HG03108 (cell line): ENCODE data around the gene ASTN2.
"Not testable (repeated sequence)": the region's sequence is repeated elsewhere in the genome, so short reads cannot be mapped to it uniquely, and the experiment has no call there.

Source experiments
- ATAC-seq: cut with Tn5 transposase; IDR thresholded peaks from one replicate; pipeline ENCODE4 v1.9.1; 2021; ENCODE audit warnings: moderate library complexity; ENCODE audit not compliant: unreplicated experiment

The ASTN2 gene

DNA sequence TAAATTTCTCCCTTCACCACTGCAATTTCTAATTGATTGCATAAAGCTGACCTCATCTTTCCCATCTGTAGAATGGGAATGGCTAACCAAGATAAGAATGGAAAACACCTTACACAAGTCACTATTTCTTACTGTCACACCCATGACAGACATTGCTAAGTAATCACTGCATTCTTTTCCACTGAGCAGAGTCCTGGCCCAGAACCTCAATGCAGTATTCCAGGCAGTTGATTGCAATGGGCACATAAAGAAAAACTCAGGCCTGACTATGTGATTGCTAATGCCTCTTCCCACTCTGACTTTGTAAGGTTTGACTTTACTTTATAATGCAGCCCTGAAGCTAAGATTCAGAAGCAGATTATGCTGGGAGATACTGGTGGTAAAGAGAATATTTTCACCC, 698.4 kb downstream of the ASTN2 start:
- no peak for ATAC-seq

DNA sequence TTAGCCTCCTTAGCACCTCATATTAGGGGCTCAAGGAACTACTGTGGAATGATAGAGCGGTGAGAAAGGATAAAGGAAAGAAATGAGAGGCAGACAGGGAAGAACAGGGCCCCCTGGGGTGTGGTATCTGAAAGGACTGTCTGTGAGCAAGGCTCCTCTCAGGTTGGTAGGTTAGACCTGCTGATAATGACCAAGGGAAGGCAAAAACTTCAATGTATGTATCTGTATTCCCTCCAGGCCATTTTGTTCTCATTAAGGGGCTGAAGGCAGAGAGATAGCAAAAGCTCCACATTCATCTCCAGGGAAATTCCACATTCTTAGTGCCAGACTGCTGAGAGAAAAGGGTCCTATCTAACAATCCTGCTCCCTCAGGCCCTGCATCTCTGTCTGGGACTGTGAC, 699.1 kb downstream of the ASTN2 start:
- ATAC-seq, result no peak

DNA sequence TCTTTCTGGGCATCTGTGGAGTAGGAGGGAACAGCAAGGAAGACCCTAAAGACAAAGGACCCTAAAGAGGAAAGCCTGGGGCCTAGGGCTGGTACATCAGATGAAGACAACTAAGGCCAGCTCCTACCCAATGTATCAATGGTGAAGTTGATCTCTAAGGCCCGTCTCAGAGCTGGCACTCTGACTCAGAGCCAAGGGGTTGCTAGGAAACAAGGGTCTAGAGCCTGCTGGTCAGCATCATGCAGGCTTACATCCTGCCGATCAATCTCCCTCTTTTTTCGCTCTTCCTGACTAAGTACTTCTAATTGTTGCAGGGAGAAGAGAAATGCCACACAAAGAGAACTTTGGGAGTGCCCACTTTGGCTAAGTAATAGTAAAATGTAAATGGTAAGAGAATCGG, 701.6 kb downstream of the ASTN2 start:
- ATAC-seq, result no peak

DNA sequence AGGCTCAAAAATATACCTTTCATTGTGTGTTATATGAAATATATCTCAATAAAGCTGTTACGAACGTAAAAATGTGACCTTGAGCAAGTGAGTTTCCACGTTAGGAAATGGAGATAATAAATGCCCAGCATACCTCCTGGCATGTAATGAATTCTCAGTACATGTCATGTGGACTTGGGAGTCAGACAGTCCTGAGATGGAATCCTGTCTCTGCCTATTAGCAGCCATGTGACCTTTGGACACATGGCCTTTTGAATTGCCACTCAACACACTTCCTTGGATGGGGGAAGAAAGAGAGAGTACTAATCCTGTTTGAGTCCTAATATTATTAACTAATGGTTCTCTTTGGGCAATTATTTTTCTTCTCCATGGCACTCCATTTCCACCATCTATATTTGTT, 702.1 kb downstream of the ASTN2 start:
- no peak for ATAC-seq

DNA sequence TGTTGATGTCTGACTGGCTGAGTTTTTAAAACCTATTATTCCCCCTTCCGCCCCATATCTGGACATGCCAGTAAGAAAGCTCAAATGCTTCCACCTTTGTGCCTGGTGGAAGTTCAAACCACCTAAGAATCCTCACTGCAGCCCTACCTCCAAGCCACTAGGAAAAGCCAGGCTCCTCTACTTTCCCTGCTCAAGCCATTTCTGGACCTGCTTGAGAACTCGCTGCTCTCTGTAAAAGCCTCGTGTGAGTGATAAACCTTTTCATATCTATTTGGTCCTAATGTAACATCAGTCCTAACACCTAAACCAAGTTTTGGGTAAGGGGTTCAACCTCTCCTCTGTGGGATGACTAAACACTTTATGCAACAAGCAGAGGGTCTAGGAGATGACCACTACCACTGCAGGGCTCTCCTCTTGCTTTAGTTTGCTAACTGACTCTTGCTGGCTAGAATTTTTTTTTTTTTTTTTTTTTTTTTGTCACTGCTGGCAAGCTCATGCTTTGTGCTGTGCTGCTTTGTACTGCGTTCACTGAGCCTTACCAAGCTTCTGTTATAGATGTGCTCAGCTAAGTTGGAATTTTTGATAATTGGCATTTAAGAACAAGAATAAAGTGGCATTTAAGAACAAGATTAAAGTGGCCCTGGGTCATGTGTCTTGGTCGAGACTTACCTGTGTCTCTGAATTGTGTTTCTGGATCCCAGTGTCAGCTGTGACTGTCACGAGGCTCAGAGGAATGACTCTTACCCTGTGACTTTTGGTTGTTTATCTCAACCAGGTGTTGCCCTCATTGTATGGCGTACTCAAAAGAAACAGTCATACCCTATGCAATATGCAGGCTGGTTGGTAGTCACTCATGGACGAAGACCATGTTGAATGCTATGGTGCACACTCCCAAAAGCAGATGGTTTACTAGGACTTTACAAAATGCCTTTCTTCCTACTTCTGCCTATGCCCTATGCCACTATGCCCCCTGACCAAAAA, 708.3 kb downstream of the ASTN2 start:
- no peak for ATAC-seq

DNA sequence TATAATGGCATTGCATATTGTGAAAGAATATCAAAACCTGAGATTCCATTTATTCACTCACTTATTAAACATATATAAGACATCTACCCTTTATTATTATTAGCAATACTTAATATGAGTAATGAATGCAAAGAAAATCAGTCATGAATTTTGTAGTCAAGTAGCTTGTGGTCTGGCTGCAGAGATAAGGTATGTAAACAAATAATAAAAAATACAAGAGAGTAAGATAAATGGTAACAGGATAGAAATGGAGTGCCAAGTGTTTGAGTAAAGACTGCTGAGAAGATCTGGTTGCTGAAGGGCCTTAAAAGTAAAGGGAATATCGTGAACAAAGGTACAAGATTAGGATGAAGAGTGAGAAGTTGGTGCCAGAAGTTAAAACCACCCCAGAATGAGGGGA, 709.3 kb downstream of the ASTN2 start:
- ATAC-seq, result no peak

DNA sequence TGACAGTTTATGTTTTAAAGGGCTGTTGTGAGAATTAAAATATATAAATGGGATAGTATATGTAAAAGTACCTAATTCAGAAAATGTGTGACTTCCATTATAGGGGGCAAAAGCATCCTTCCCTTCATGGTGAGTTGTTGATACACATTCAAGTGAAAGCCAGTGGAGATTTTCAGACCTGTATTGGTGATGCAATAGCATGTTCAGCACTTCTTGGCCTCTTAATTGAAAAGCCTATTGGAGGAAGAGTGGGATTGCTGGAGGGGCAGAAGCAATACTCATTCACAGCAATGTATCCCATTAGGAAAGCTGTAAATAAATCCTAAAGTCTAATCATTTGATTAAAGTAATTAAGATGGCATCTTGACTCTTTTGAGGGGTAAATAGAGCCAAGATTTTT, 710.4 kb downstream of the ASTN2 start:
- no peak for ATAC-seq

DNA sequence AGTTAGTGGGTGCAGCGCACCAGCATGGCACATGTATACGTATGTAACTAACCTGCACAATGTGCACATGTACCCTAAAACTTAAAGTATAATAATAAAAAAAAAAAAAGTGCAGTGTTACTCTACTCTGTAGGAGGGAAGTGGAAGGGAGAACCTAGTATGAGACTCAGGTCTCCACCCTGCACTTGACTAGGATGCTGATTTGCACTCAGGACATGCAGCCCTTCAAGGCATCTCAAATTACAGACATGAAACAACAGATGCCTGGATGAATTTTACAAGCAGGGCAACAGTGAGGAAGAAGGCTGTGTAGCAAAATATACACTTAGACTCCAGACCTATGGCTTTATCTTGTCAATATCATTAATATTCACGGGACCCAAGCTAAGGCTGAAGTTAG, 711.2 kb downstream of the ASTN2 start:
- ATAC-seq, result no peak

DNA sequence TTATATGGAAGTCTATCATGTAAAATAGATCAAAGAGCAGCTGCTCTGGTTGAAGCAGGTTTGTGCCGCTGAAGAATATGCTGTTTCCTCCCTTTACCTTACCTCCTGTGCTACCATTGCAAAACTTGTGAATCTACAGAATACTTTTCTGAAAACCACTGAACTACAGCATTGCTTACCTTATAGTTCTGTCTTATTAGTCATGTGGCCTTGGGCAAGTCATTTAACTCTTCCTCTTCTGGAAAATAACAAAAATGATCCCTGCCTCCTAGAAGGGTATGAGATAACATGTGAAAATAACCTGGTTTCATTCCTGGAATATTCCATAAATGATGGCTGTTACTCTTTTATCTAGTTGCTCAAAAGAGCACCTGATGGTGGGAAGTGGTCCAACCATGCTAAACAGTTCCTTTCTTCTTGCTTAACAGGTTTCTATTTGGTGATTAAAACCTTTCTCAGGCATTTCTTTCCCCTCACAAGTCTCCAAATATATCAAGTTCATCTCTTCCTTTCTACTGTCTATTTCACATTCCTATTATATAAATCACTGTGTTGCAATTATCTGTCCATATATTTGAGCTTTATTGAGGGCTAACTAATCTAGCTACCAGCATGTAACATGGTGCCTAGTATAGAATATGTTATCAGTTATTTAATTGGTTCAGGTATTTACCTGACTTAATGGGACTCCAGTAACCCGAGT, 712.8 kb downstream of the ASTN2 start:
- ATAC-seq, result no peak

DNA sequence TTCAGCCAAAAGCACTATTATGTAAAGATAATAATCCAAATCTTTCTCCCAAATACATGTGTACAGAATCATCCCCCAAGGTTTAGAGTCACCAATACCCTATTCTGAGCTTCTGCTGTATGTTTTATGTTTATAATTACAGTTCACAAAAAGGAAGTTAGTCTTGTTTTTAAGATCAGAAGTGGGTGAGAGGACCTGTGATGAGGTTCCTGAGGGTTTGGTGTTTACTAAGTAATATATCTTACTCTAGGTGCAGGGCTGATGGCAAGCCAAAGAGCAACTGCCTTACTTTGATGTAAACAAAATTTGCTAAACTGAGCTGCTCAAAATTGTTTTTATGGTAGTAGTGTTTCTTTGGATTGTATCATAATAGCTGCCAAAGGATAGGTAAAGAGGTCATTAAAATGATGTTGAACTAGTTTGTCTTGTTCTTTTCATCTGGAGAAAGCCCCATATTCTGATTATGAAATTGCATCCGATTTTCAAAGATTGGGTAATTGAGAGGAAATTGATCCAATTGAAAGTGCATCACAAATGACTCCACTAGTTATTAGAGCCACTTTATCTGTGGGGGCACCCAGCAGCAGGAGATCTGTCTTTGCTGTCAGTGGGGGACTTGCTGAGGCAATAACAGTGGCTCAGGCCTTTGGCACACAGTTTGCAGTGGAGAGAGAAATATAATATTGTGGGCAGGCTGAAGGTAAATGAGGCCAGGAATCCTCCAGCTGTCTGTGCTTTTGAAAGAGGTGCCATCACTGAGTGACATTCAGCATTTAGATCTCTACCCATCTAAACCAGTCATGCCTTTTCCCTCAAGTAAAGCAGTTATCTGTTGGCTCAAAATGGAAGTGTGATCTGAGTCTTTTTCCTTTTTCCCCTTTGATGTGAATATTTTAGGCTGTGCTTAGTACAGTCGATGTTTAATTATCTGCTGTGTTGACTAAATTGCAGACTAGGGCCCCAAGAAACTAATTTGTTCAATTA, 713.7 kb downstream of the ASTN2 start:
- ATAC-seq, result no peak

DNA sequence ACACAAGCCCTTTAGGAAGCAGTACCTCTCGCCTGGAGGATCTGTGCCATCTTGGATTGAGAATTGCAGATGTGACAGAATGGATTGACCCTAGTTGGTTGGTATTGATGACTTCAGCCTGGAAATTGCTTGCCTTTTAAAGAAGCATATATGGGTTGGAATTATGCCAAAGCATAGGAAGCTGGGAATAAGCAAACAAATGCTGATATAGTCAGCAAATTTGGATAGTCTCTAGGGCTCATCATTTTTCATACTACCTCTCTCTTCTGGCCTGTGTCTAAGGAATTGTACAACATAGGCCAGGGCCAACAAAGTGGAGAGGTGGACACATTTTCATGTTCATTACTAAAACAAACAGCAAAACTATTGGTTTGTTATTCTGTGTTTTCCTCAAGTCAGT, 714.6 kb downstream of the ASTN2 start:
- ATAC-seq, result no peak

DNA sequence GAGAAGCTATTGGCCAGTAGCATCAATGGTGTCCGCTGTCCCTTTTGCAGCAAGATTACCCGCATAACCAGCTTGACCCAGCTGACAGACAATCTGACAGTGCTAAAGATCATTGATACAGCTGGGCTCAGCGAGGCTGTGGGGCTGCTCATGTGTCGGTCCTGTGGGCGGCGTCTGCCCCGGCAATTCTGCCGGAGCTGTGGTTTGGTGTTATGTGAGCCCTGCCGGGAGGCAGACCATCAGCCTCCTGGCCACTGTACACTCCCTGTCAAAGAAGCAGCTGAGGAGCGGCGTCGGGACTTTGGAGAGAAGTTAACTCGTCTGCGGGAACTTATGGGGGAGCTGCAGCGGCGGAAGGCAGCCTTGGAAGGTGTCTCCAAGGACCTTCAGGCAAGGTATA, 717.0 kb downstream of the ASTN2 start:
- ATAC-seq, result no peak

DNA sequence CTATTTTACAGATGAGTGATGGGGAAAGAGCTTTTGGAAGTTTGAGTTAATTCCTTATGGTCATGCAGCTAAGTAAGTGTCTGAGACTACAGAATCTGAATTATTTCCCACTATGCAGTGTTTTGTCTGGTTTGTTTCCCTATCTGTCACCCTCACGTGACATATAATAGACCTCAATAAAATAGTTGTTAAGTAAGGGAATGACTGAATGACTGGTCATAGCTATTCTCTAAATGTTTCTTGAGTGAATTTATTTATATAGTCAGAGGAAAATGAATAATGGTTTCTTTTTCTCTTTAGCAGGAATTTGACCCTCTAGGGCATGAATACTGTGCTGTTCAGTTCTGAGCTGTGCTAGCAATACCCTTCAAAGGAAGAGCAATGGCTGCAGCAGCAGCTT, 717.5 kb downstream of the ASTN2 start:
- no peak for ATAC-seq

DNA sequence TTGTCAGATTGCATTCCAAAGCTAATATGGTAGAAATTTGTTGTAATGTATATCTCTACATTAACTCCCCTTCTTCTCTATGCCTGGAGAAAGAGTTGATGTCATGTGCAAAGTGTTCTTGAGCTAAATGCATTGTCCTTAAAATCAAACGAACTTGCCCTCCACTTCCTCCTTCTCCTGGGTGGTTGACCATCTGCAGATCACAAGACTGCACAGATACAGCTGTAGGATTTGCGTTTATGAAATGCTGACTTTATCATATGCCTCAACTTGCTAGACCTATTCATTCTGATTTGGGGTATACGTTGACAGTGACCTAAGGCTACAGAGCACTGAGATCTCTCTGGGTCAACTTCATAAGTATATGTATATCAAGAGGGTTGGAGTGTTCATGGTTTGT, 719.4 kb downstream of the ASTN2 start:
- ATAC-seq, result no peak

DNA sequence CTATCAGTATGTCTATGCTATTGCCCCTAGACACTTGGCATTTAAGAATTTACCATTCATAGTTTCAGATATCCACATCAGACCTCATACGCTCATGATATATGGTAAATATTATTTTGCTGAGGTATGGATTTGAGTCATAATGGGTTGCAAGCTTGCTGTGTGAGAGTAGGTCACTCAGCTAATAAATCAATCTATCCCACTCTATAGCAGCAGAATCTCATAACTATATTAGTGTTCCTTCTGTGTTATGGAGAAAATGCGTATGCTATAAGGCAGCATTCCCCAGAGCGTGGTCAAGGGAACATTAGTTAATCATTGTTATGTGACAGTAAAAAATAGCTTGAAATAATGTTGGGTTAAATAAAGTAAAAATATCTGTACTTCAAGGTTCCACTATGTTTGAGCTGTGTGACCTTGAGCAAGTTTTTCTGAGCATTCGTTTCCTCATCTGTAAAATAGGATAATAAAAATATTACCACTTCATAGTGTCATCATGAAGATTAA, 720.0 kb downstream of the ASTN2 start:
- no peak for ATAC-seq

DNA sequence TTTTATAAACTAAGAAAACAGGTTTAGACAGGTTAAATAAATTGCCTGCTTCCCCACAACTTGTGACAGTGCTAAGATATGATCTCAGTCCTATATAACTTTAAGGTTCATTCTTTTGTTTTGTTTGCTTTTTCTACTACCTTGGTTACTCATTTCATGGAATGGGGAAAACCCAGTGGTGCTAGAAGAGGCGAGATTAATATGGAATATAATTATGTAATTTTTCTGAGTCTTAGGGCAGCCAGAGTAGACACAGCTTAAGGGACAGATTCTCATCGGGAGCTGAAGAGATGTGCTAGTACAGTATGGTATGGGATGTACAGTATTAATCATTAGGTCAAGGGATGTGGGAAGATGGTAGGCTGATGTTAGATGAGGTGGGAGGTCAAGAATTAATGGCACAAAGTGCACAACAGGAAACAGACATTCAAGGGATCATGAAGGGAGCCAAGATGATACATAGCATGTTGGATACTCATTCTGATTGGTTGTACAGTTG, 721.6 kb downstream of the ASTN2 start:
- ATAC-seq, result no peak

DNA sequence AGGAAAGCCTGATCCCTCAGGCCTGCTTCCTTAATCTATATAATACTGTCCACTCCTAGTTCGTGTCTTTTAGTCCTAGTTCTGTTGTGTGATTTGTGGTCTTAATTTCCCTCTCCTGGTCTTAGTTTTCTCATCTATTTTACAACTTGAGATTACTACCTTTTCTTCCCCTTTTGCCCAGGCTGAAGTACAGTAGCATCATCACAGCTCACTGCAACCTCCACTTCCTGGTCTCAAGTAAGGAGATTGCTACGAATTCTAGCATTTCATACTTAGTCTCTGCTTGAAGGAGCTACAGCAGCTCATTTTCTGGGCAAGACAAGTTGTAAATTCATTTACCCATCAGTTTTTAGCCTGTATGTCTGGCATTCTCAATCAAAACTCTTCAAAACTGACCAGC, 722.2 kb downstream of the ASTN2 start:
- no peak for ATAC-seq

DNA sequence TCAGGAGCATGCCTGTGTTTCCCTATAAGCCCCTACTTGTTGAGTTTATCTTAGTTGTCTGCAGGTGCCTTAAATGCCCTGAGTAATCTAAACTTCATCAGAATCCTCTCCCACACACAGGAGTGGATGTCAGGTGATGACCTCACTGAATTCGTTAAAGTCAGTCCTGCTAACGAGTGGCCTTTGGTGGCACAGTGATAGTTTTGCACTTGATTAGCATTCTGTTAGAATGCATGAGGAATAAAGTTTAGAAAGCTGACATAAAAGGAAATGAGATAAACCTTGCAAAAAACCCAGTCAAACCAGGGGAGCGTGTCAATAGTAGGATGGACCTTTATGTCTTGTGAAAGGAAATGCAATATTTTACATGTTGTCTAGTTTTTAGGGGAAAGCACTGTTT, 723.2 kb downstream of the ASTN2 start:
- no peak for ATAC-seq

DNA sequence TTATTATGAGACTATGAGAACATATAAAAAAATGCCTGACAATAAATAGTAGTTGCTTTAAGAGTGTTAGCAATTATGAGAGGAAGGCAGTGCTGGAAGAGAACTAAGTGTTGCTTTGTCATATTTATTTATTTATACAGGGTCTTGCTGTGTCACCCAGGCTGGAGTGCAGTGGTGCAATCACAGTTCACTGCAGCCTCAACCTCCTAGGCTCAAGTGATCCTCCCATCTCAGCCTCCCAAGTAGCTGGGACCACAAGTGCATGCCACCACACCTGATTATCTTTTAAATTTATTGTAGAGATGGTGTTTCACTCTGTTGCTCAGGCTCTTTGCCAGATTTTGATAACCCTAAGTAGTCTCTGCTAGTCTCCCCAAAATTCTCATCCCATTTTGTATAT, 724.1 kb downstream of the ASTN2 start:
- ATAC-seq, result not testable (repeated sequence)

DNA sequence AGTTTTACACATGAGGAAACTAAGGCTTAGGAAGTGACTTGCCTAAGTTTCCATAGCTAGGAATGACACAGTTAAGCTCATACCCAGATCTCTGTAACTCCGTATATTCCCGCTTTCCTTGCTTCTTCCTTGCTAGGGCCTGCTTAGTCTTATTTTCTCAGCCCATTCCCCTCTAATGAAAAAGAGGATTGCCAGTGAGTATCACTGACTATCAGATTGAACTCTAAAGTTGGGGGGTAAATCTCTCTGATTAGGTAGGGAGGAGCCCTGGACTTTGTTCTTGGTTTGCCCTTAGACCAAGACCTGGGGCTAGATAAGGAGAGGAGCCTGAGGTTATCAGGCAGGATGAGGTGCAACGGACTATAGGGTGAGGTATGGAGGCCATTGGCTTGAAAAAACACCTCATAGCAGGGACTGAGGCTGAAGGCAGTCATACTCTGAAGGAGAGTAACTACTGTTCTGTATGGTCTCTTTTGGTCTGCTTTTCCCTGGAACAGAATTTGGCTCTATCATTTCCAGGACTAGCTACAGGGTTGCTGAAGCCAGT, 725.3 kb downstream of the ASTN2 start:
- ATAC-seq, result no peak
